Measurements from ENCODE around the gene FIGN. TPM values are rescaled to one million over a fixed set of nuclear protein-coding genes. Genes with fewer than 3 reads are reported as not detected.

Gene FIGN
- total RNA-seq, 6 experiments from 2014 or later: 1.3 to 4.4 (median 2.0) TPM

DNA sequence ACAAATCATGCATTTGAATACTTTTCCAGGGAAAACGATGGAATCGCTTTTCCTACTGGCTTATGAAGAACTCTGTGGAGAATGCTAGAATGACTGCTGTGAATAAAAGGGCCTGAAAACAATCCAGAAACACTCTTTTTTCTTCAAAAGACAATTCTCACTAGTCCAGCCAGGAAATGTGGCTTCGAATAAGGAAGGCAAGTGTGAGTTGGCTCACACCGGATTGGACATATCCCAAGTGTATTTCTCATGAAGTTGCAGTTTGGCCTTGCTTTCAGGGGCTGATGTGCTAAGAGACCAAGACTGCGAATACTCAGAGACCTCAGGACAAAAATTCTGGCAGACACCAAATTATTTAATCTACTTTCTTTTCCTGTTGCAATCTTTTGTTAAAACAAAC is 54.1 kb downstream of the FIGN start:
- Mint-ChIP-seq H3K27ac (no peak overlapping the region), H3K27me3 (ENCODE audit: insufficient read depth) (peaks cover 1% of the 10 kb centered on the region; the same call in 1 of the 2 replicates), H3K4me1 (ENCODE audit: low read depth) (peaks cover 11% of the 10 kb centered on the region), H3K36me3 (ENCODE audit: low read depth) (no peaks in the 10 kb centered on the region), H3K4me3 (no peak overlapping the region), H3K9me3 (no peaks in the 10 kb centered on the region; the same call in 1 of the 2 replicates)
- TF ChIP-seq, protein P1, sequence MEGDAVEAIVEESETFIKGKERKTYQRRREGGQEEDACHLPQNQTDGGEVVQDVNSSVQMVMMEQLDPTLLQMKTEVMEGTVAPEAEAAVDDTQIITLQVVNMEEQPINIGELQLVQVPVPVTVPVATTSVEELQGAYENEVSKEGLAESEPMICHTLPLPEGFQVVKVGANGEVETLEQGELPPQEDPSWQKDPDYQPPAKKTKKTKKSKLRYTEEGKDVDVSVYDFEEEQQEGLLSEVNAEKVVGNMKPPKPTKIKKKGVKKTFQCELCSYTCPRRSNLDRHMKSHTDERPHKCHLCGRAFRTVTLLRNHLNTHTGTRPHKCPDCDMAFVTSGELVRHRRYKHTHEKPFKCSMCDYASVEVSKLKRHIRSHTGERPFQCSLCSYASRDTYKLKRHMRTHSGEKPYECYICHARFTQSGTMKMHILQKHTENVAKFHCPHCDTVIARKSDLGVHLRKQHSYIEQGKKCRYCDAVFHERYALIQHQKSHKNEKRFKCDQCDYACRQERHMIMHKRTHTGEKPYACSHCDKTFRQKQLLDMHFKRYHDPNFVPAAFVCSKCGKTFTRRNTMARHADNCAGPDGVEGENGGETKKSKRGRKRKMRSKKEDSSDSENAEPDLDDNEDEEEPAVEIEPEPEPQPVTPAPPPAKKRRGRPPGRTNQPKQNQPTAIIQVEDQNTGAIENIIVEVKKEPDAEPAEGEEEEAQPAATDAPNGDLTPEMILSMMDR (IDR thresholded peaks at IDR 0.05): no peak
- DNase-seq: no peak

DNA sequence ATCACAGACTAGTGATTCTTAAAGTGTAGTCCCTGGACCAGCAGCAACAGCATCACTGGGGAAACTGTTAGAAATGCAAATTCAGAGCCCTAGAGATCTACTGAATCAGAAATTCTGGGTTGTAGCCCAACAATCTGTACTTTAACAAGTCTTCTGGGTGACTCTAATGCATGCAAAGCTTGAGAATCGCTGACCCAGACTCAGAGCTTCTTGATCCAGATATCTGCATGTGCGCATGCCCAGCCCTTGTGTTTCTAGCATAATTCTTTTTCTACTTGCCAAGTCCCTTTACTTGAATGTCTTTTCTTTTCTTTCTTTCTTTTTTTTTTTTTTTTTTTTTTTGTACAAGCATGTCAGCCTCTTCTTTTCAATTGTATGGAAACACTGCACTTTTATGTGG is 60.4 kb downstream of the FIGN start:
- Mint-ChIP-seq H3K4me1 (ENCODE audit: low read depth) (peaks cover 12% of the 10 kb centered on the region; the same call in 1 of the 2 replicates), H3K4me3 (no peak overlapping the region), H3K9me3 (no peaks in the 10 kb centered on the region; the same call in 1 of the 2 replicates), H3K27me3 (ENCODE audit: insufficient read depth) (no peaks in the 10 kb centered on the region), H3K27ac (no peak overlapping the region), H3K36me3 (ENCODE audit: low read depth) (no peaks in the 10 kb centered on the region)
- TF ChIP-seq, protein P1 (IDR thresholded peaks at IDR 0.05): no peak
- no peak for DNase-seq

DNA sequence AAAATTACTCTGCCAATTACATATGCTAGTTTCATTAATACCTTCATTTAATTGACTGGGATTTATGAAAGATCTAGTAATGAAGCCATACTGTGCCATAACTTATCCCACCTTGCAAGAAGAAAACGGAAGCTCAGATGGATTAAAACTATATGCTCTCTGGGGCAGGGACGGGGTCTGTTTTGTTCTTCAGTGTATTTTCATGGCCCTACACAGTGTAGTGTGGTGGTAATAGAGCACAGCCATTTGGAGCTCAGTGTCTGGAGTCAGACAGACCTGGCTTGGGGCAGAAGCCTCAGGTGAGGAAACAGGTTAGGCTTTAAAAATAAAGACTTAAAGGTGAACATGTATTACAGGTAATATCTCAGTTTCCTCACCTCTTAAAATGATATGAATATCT is 62.3 kb downstream of the FIGN start:
- H3K4me3 Mint-ChIP-seq: peak overlapping the region; percentile 53; the same call in 1 of the 2 replicates
- no peak for DNase-seq
- H3K4me1 Mint-ChIP-seq (ENCODE audit: low read depth): peaks cover 12% of the 10 kb centered on the region; the same call in 1 of the 2 replicates
- TF ChIP-seq, protein P1 (IDR thresholded peaks at IDR 0.05): no peak
- no peaks in the 10 kb centered on the region for H3K36me3 Mint-ChIP-seq (ENCODE audit: low read depth)
- H3K27ac Mint-ChIP-seq: no peak overlapping the region
- no peaks in the 10 kb centered on the region for H3K27me3 Mint-ChIP-seq (ENCODE audit: insufficient read depth)
- H3K9me3 Mint-ChIP-seq: no peaks in the 10 kb centered on the region

DNA sequence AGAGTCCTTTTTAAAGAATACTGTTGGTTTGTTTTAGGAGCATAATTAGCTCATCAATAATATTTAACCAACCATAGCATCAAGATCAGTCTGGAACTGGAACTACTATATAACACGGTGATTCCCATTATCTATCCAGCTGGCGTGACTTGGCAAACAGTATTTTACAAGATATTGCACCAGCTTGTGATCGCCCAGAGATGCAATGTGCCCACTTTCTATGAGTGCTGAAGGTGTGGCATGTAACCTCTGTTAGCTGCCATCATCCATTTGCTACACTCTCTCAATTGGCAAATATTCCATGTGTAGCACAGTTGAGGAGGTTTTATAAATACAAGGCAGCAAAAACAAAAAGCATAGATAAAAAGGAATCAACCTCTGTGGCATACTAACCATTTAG is 64.9 kb downstream of the FIGN start:
- no peaks in the 10 kb centered on the region for H3K27me3 Mint-ChIP-seq (ENCODE audit: insufficient read depth)
- peaks cover 35% of the 10 kb centered on the region for H3K4me1 Mint-ChIP-seq (ENCODE audit: low read depth)
- H3K9me3 Mint-ChIP-seq: peaks cover 9% of the 10 kb centered on the region; the same call in 1 of the 2 replicates
- H3K27ac Mint-ChIP-seq: no peak overlapping the region
- H3K4me3 Mint-ChIP-seq: no peak overlapping the region
- H3K36me3 Mint-ChIP-seq (ENCODE audit: low read depth): no peaks in the 10 kb centered on the region
- TF ChIP-seq, protein P1 (IDR thresholded peaks at IDR 0.05): no peak
- no peak for DNase-seq

DNA sequence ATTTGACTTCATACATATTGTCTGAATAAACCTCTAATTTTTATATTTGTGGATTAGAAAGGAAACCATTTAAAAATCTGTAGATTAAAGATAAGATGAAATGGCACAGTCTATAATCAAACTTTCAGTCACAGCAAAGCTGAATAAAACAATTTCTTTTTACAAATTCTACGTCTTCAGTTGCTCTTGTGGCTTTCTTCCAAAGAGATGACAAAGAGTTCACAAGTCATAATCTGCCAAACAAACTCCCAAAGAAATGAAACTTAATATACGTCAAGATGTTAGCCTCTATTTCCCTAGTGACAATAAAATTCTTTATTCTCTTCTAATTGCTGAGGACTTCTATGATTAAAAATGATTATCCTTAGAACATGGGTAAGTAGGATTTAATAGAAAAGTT is 66.3 kb downstream of the FIGN start:
- no peak overlapping the region for H3K4me3 Mint-ChIP-seq
- DNase-seq: no peak
- H3K9me3 Mint-ChIP-seq: peaks cover 13% of the 10 kb centered on the region; the same call in 1 of the 2 replicates
- no peak overlapping the region for H3K27ac Mint-ChIP-seq
- H3K4me1 Mint-ChIP-seq (ENCODE audit: low read depth): peaks cover 49% of the 10 kb centered on the region
- H3K36me3 Mint-ChIP-seq (ENCODE audit: low read depth): no peaks in the 10 kb centered on the region
- TF ChIP-seq, protein P1 (IDR thresholded peaks at IDR 0.05): no peak
- no peaks in the 10 kb centered on the region; the same call in 1 of the 2 replicates for H3K27me3 Mint-ChIP-seq (ENCODE audit: insufficient read depth)

Measured in HFFc6 (cell line).